NOMO-1 treated with dmso at 0.1 percent for 144 hours (cell line): ENCODE measurements around the gene CDSN.

Experiments used
- DNase-seq: peaks from one replicate; lab custom pipeline; 2025; ENCODE audit not compliant: unreplicated experiment; lab: John Stamatoyannopoulos, UW

CDSN gene

GRCh38 chr6:31144970-31145340 is 24.7 kb upstream of the CDSN start:
- DNase-seq: no peak

GRCh38 chr6:31144296-31144969 is 24.2 kb upstream of the CDSN start:
- DNase-seq: no peak

GRCh38 chr6:31143148-31143547 is 22.9 kb upstream of the CDSN start:
- no peak for DNase-seq

GRCh38 chr6:31142361-31142761 is 22.1 kb upstream of the CDSN start:
- no peak for DNase-seq

- no peak for DNase-seq
These were observed 20.4 kb upstream of the CDSN start for GRCh38 chr6:31140643-31141042.

GRCh38 chr6:31139599-31139998 is 19.4 kb upstream of the CDSN start:
- DNase-seq: no peak

GRCh38 chr6:31138982-31139381 is 18.7 kb upstream of the CDSN start, which contains the start of gene PSORS1C2:
Gene PSORS1C2, minus strand, starts transcription at chr6:31139066. Its CDS starts 40 bp downstream, at chr6:31139026.
- DNase-seq: no peak

- DNase-seq: no peak
These were observed 15.5 kb upstream of the CDSN start for GRCh38 chr6:31135710-31136109.

- no peak for DNase-seq
These were observed 12.6 kb upstream of the CDSN start for GRCh38 chr6:31132806-31133205.

GRCh38 chr6:31131595-31131994 is 11.3 kb upstream of the CDSN start:
- DNase-seq: no peak

- DNase-seq: no peak
These were observed 10.5 kb upstream of the CDSN start for GRCh38 chr6:31130751-31131150.

- DNase-seq: no peak
These were observed 8.9 kb upstream of the CDSN start for GRCh38 chr6:31129130-31129529.

GRCh38 chr6:31128093-31128676 is 7.9 kb upstream of the CDSN start:
- no peak for DNase-seq

- no peak for DNase-seq
These were observed 6.3 kb upstream of the CDSN start for GRCh38 chr6:31126396-31127175.

- DNase-seq: no peak
These were observed 5.5 kb upstream of the CDSN start for GRCh38 chr6:31125586-31126363.

- no peak for DNase-seq
These were observed 4.9 kb upstream of the CDSN start for GRCh38 chr6:31125162-31125561.

- no peak for DNase-seq
These were observed 2.8 kb upstream of the CDSN start for GRCh38 chr6:31122791-31123706.

GRCh38 chr6:31121131-31121790 is 1.0 kb upstream of the CDSN start:
- no peak for DNase-seq

- DNase-seq: no peak
These were observed 2.1 kb downstream of the CDSN start for GRCh38 chr6:31118178-31118577.
